ENCODE results near the gene ZNF275.
A peak's percentile ranks its signal among the peaks of the same experiment; 100 is the strongest.

Gene ZNF275

DNA sequence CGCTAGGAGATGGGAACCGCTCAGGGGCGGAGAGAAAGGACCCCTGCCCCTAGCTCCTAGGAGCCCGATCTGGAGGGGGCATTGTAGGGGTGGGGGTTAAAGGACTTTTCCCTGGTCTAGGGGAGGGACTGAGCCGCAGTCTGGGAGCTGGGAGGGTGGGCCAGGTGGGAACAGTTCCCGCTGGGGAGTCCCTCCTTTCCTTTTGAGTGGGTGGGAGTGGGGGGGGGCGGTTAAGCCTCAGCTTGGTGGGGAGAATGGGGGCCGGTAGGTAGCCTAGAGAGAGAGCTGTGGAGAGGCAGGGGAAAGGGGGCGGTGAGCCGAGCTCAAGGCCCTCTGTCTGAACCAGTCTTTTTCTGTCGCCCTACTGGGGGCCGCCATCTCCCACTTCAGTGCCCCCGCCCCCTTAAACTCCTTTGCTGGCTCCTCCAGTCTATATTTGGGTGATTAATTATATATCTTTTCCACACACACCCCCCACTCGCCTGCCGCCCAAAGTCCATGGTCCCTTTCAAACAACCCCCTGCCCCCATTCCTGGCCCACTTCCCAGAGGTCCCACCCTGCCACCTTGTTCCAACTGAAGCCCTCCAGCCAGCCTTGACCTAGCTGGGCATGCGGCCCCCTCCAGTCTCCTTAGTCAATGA lies 822 bp downstream of the ZNF275 start:
- TF ChIP-seq, protein P1, sequence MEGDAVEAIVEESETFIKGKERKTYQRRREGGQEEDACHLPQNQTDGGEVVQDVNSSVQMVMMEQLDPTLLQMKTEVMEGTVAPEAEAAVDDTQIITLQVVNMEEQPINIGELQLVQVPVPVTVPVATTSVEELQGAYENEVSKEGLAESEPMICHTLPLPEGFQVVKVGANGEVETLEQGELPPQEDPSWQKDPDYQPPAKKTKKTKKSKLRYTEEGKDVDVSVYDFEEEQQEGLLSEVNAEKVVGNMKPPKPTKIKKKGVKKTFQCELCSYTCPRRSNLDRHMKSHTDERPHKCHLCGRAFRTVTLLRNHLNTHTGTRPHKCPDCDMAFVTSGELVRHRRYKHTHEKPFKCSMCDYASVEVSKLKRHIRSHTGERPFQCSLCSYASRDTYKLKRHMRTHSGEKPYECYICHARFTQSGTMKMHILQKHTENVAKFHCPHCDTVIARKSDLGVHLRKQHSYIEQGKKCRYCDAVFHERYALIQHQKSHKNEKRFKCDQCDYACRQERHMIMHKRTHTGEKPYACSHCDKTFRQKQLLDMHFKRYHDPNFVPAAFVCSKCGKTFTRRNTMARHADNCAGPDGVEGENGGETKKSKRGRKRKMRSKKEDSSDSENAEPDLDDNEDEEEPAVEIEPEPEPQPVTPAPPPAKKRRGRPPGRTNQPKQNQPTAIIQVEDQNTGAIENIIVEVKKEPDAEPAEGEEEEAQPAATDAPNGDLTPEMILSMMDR (IDR thresholded peaks at IDR 0.05; ENCODE audit: control insufficient read depth, insufficient read depth, low read depth, low read length, missing control alignments) = no peak
- DNase-seq (ENCODE audit: low read depth) = no peak
- peak overlapping the region; percentile 84 for H3K4me3 ChIP-seq (ENCODE audit: control insufficient read depth, low read depth, low read length)

DNA sequence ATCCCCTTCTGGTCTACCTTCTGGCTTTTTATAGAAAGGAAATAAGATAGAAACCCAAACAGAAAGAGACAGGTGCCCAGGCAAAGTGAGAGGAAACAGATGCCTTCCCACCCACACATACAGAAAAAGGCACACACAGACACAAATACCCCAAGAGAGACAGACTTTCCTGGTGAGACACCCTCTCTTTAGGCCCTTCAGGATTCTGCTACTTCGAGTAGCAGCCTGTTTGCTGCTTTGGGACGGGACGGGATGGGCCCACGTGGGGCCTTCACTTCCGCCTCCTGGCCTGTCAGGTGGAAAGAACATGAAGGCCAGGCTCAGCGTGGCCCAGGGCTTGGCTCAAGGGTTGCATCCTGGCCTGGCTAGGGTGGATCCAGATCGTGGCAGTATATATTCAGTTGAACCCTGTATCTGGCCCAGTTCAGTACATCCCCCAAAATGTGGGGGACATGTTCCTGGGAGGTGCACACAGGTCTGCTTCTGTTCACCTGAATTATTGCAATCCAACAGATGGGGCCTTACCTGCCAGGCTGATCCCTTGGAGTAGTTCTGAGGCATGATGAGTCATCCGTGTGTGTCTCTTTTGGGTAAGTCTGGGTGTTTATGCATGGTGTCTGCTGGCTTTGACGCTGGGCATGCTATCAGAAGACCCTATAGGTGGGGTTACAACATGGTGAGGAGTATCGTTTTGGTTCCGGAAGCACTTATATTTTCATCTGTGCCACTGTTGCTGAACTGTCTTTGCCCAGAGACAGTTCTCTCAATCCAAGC lies 2.4 kb downstream of the ZNF275 start:
- H3K4me3 ChIP-seq (ENCODE audit: control insufficient read depth, low read depth, low read length) = no peak overlapping the region
- DNase-seq (ENCODE audit: low read depth) = no peak
- TF ChIP-seq, protein P1 (IDR thresholded peaks at IDR 0.05; ENCODE audit: control insufficient read depth, insufficient read depth, low read depth, low read length, missing control alignments) = no peak

DNA sequence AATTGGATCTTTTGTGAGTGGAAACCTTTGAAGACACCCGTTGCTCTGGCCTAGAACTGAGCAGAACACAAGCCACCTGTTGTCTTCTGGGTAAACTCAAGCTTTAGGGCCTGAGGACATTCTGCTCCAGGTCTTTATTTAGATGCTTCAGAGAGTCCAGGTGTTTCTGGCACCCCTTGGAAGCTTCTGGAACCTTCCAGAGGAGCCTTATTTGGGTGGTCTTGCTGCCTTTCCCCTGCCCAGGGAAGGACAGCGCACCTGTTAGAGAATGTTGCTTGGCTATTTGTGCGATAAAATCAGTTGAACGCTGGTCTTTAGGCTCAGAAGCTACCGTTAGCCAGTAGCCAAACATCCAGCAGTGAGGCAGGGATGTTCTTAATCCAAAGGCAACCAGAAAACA lies 3.0 kb downstream of the ZNF275 start:
- no peak for DNase-seq (ENCODE audit: low read depth)
- no peak overlapping the region for H3K4me3 ChIP-seq (ENCODE audit: control insufficient read depth, low read depth, low read length)
- TF ChIP-seq, protein P1 (IDR thresholded peaks at IDR 0.05; ENCODE audit: control insufficient read depth, insufficient read depth, low read depth, low read length, missing control alignments) = no peak

DNA sequence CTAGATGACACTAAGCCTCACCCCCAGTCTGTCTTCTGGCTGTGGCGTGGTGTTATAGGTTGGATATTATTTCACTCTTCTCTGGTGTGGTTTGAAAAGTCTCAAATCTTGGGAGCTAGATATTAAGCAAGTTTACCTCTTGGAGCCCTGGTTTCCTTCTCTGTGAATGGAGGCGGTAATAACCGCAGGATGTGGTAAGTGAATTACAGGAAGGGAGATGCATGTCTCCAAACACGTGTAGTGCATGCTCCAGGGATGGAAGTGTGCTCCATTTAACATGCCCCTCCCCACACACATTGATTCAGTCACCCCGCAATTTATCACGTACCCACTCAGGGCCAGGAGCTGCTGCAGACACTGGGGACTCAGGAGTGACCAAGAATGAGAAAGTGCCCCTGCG lies 4.9 kb downstream of the ZNF275 start:
- no peak for DNase-seq (ENCODE audit: low read depth)
- TF ChIP-seq, protein P1 (IDR thresholded peaks at IDR 0.05; ENCODE audit: control insufficient read depth, insufficient read depth, low read depth, low read length, missing control alignments) = no peak
- no peak overlapping the region for H3K4me3 ChIP-seq (ENCODE audit: control insufficient read depth, low read depth, low read length)

DNA sequence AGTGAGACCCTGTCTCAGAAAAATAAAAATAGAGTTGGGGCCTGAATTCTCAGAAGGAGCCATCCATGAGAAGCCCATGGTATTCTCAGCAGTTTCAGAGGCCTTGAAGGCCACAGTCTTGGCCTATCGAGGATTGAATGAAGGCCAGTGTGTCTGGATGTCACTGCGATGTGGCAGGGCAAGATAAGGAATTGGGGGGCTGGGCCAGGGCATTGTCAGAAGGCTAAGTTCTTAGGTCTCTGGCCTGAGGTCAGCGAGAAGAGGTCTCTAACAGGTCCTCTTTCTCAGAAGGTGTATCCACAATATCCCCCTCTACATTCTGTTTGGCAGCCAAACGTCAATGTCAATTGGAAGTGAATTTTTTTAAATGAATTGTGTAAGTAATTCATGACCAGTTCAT lies 5.7 kb downstream of the ZNF275 start:
- no peak overlapping the region for H3K4me3 ChIP-seq (ENCODE audit: control insufficient read depth, low read depth, low read length)
- DNase-seq (ENCODE audit: low read depth) = no peak
- TF ChIP-seq, protein P1 (IDR thresholded peaks at IDR 0.05; ENCODE audit: control insufficient read depth, insufficient read depth, low read depth, low read length, missing control alignments) = no peak

DNA sequence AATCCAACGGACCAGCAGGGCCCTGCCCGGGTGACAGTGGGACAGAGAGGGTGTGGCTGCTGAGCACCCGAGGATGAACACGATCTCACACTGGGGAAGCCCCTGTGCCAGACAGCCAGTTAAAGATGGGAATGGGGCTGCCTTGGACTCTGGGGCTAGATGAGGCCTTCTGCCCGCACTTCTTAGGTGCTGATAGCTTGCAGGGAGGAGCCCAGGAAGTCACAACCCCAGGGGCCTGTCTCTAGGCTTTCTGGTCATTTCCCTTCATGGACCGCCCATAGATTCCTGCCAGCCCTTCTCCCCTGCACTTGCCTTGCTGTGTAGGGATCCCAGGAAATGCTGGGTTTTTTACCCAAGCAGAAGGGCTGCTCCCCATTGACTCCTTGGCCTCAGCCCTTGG lies 6.2 kb downstream of the ZNF275 start:
- no peak for DNase-seq (ENCODE audit: low read depth)
- no peak overlapping the region for H3K4me3 ChIP-seq (ENCODE audit: control insufficient read depth, low read depth, low read length)
- TF ChIP-seq, protein P1 (IDR thresholded peaks at IDR 0.05; ENCODE audit: control insufficient read depth, insufficient read depth, low read depth, low read length, missing control alignments) = no peak
